GM18508 (cell line): Measurements from ENCODE around the gene PPL.

Source experiments
- ATAC-seq: cut with Tn5 transposase; IDR thresholded peaks from one replicate; pipeline ENCODE4 v1.9.1; 2021; ENCODE audit warnings: moderate number of reproducible peaks; ENCODE audit not compliant: insufficient read depth, unreplicated experiment

The PPL gene

DNA sequence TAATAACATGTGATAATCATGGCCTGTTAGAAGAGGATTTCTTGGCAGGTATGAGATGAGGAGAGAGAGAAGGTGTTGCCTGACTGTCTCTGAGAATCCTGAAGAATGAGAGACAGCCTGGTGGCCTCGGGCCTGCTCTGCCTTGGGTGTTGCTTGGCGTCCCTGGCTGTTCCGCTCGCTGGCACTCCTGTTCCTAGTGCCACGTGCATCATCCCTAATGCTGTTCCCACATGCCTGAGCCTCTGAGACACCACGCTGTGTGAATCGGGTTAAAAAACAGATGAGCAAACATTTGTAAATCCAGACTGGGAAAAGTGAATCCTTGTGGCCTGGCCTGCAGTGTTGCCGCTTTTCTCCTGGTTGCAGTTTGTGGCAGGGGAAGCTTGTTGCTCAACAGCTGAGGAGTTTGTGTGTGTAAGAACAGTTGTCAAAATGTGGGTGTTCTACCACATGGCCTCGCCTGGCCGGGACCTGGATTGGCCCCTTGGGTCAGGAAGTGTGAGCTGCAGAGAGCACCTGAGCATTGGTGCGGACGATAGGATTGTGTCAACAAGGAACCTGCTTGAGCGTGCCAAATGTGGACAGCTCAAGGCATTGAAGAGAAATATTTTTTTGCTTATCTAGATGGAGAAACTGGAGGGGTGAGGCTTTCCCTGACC lies 67.7 kb downstream of the PPL start:
- ATAC-seq = no peak

DNA sequence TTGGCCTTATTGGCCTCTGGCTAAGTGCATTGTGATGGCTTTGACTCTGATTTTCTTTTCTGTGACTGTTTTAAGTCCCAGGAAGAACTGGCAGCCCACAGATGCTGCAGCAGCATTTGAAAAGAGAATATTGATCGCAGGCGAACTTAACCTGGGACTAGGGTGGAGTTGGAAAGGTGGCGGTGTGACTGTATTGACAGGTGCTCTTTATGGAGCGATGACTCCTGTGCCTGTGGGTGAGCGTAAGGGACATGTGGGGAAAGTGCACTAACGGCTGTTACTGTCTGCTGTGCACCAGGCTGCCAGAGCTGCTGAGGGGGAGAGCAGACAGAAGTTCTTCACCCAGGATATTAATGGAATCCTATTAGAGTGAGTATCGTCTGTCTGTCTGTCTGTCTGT lies 68.4 kb downstream of the PPL start:
- no peak for ATAC-seq

DNA sequence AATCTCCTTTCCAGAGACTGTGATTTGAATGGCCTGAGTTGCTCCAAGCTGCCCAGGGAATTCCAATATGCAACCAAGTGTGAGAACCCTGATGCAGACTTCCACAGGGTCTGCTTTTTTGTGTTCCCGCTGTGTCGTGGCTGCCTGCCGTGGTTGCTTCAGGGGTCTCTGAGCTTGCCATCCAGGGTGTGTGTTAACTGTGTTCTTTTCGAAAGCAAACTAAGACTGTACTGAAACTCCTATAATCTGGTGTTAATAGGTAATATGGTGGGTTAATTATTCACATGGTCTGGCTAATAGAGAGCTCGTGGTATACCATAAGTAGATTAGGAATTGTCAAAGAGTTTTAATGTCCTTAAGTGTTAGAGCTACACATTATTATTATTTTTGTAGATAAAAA lies 68.9 kb downstream of the PPL start:
- peak; percentile 82 for ATAC-seq

DNA sequence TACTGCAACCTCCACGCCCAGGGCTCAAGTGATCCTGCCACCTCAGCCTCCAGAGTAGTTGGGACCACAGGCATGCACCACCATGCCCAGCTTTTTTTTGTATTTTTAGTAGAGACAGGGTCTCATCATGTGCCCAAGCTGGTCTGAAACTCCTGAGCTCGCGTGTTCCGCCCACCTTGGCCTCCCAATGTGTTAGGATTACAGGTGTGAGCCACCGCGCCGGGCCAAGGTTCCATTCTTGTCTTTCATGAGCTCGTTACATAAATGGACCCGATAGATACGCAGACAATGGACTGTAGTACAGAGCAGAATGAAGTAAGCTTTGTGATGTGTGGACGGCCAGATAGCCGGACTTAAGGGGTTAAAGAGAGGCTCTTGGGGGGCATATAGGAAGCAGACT lies 70.4 kb downstream of the PPL start:
- no peak for ATAC-seq

DNA sequence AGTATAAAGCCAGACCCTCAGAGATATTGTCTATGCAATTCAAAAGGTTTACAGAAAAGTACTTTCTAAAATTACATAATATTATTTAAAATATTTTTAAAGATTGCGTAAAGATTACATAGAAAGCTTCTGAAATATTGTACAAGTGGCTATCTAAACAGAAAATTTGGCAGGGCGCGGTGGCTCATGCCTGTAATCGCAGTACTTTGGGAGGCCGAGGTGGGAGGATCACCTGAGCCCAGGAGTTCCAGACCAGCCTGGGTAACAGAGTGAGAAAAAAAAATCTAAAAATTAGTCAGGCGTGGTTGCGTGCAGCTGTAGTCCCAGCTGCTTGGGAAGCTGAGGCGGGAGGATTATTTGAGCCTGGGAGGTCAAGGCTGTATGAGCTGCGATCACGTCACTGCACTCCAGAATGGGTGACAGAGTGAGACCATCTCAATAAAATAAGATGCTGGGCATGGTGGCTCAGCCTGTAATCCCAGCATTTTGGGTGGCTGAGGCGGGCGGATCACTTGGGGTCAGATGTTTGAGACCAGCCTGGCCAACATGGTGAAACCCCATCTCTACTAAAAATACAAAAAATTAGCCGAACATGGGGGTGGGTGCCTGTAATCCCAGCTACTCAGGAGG lies 71.6 kb downstream of the PPL start:
- ATAC-seq = no peak

DNA sequence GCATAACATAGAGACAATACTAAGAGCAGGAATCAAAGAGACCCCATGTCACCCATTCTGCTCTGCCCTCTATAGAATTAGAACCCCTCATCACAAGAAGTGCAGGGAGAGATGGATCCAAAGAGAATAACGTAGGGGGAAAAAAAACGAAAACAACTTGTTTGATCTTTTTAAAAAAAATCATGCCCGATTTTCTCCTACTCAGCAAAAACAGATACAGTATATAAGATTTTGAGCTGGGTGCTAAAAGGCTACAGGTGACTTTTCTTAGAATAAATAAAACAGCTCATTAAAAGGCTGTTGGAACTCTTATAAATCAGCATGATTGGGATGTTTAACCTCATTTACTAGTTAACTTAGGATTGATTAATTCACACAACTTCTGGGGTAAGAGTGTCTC lies 72.2 kb downstream of the PPL start:
- ATAC-seq = no peak

DNA sequence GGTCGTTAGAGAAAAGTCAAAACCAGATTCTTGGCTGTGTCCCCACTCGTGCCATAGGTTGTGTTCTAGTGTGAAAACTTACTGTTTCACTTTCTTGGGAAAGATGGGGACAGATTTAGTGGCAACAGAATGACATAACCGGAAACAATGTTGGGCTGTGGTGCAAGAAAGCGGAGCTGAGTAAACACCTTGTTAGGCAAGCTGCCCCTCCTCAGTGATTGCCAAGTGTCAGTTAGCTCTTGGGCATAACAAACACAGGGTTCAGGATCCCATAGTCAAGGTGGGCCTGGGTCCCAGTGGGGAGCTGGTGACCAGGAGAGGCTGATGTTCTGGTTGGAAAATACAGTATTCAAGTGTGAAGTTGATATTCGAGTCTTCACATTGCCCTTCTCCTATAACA lies 74.3 kb downstream of the PPL start:
- ATAC-seq = no peak

DNA sequence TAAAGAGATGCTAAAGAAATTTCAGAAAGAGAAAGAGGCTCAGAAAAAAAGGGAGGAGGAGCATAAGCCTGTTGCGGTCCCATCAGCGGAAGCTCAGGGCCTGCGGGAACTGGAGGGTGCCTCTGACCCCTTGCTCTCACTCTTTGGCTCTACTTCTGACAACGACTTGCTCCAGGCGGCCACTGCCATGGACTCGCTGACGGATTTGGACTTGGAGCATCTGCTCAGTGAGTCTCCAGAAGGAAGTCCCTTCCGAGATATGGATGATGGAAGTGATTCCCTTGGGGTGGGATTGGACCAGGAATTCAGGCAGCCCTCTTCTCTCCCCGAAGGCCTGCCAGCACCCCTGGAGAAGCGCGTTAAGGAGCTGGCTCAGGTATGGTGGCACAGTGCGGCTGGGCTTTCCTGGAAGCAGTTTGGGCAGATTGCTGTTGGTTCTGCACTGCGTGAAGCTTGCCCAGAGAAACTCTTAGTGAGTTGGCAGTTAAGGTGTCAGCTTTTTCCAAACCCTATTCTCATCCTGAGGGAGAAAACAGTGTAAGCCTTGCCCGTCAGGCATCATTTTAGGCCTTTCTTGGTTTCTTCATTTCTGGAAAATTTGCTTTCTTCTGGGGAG lies 76.1 kb downstream of the PPL start:
- no peak for ATAC-seq

DNA sequence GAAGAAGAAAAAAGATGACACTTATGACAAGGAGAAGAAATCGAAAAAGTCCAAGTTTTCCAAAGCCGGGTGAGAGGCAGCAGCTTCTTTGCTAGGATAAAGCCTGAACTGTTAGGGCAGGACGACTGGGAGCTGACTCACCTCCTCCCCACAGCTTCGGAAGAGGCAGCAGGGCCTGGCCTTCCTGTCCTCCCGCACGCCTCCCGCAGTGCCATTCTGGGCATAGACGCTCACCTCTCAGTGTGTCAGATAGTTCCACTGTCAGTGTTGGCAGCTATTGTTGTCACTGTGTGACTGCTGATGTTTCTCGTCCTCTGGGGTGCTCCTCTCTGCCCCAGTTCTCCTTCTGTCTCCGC lies 77.1 kb downstream of the PPL start:
- no peak for ATAC-seq

DNA sequence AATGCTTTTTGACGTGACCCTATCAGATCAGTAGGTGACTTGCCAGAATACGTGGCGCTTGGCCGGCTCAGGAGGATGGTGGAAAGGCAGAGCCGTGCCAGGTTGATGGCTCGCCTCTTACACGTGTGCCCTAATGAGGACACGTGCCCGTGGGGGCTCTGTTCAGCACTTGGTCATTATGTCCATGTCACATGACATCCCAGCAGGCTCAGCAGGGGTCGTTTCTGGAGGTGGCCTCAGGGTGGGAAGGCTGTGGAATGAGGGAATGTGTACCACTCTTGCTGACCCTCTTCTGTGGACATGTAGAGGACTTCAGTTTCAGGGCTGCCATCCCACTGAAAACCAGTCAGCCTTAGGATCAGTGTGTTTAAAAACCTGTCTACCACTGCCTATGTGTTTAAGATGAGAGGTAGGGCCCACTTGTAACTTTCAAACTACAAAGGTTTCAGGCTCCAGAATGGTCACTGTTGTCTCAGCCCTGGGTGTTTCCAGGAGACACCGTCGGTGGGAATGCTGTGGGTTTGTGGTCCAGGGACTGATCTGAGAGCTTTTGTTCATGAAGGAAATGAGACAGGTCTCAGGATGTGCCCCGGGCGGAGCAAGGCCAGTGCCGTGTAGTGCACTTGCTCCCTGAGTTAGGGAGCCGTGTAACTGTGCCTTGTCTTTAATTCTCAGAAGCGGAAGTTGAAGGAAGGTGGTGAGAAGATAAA lies 77.6 kb downstream of the PPL start:
- ATAC-seq = no peak

DNA sequence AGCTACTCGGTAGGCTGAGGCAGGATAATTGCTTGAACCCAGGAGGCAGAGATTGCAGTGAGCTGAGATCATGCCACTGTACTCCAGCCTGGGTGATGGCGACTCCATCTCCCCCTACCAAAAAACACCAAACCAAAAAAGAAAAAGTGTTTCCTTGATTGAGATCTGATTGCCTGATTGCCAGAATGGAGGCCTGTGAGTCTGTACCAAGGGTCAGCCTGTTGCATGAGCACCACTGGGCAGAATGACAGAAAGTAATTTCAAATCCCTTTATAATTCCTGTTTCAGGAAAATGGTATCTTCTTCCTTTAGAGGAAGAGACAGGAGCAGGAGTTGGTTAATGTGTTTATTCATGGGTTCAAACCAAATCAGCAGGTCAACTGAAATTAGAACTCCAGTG lies 81.1 kb downstream of the PPL start:
- no peak for ATAC-seq

DNA sequence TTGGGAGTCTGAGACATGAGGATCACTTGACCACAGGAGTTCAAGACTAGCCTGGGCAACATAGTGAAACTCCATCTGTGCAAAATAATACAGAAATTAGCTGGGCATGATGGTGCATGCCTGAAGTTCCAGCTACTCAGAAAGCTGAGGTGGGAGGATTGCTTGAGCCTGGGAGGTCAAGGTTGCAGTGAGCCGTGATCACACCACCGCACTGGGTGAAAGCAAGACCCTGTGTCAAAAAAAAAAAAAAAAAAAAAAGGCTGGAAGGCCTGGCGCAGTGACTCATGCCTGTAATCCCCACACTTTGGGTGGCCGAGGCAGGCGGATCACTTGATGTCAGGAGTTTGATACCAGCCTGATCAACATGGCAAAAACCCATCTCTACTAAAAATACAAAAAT lies 81.6 kb downstream of the PPL start:
- no peak for ATAC-seq

DNA sequence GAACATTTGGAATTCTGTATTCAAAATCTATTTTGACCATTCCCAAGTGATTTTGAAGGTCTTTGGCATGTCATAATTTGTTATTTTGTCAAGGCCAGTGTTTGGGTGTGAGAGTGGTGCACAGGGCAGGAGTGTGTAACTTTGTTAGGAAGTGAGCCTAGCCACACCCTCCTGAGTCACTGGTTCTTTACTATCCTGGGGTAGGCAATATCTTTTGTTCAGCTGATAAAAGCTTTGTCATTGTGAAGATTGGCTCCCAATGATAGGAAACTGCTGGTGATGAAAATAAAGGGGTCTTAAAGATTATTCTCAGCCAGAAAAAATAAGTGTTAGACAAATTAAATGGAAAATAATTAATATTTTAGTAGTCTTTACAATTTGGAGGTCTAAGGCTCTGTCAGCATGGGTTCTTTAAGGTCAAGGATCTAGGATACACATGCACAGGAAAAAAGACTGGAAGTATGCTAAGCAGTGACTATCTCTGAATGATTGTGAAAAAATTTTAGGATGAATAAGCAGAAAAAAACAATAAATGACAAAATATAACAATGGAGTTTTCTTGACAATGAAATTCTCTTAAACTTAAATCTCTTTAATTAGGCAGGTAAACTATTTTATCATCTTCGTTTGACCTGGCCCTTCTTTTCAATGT lies 84.6 kb downstream of the PPL start:
- no peak for ATAC-seq

DNA sequence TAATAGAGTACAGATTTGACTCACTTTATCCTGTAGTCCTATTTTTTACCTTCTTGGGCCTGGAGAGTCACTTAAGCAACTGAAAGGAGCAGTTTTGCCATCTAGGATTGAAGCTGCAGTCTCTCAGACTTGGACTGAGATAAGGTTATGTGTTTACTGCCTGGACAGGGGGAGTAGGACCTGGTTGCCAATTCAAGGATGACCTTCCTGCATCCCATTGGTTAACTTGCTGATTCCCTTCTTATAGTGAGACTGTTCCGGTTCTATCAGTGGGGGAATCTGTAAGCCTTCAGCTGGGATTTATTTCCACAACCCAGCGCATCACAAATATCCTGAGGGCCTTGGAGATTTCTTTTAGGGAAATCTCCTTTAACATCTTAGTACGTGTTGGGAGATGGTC lies 86.7 kb downstream of the PPL start:
- ATAC-seq = no peak

DNA sequence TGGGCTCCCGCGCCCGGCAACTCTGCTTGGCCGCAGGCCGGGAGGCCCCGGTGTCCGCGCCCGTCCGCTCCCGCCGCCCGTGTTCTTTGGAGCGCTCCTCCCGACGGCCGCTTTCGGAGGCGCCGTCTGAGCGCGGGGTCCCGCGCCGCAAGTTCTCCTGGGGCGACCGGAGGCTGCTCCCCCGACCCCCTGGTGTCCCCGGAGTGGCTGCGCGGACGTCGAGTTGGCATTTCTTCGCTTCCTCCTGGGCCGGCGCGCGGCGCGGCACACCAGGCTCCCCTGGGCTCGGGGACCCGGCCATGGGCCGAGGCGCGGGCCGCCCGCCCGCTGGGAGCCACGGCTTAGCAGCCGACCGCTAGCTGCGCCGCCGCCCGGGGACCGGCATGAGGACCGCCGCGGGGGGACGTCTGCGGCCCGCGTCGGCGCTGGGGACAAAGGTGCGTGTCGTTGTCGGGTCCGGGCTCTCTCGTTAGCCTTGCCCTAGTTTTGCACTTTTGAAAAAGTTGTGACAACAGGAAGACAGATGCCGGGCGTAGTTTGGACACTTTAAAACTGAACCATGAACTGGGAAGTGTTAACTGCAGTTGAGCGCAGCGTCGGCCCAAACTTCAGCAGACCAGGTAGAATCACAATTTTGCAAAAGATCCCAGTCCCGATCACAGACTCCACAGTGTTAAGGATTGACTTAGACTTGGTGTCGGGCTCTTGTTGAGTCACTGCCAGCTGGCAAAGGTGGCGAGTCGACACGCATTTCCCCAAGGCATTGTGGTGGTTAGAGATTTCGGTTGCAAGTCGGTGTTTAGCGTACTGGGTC lies 89.0 kb downstream of the PPL start:
- no peak for ATAC-seq

DNA sequence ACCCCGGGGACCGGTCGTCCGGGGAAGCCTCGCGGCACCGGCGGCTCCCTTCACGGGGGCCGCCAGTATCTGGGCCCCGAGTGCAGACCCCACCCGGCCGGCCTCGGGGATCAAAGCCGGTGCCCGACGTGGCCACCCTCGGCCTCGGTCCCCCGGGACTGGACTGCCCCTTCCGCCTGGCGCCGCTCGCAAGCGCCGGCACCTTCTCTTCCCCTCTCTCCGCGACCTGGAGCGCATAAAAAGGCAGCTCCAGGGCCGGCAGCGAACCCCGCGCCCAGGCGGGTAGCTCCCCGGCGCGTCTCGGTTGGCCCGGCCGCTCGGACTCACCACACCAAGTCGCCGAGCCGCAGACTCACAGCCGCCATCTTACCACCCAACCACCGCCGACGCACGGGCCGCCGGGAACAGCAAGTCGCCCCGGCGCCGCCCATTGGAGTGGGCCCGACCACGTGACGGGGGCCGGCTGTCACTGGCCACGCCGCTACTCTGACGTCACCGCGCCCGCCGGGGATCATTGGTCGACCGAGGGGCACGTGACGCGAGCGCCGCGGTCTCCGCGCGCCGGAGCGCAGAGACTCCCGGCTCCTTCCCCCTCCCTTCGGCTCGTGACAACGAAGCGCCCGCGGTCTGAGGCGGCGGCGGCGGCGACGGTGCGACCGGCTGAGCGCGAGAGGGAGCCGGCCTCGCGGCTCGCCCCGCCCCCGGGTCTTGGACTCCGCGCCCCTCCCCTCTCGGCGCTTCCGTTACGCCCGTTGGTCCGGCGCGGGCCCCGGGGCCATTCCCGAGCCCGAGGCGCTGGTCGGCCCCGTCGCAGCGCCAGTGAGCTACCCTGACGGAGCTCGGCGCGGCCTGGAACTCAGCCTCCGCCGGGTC lies 89.8 kb downstream of the PPL start, which contains the start of the genes GLYR1 and UBN1:
Gene GLYR1 (minus strand): TSS at position 388 of the 873 bp plus-strand sequence. CDS start 23 bp downstream, at position 365.
Gene UBN1 (plus strand): TSS at position 581 of the 873 bp plus-strand sequence. CDS start 5,437 bp downstream, outside the sequence.
- peak; percentile 65 for ATAC-seq

DNA sequence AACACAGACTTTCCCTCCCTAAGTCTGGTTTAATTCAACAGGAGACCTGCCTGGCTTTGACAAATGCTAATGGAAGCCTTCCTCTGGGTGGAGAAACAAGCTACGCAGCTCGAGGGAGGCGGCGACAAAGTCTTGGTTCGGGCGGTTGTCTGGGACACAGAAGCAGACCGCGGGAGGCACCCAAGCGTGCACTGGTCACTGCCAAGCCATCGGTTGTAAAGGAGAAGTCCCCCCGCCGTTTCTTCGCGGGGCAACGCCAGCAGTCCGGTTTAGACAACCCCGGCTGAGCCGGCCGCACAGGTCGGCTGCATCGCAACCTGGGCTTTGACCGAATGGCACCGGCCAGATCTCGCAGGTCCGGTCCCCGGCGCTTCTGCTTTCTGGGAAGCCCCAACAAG lies 90.4 kb downstream of the PPL start:
- no peak for ATAC-seq

DNA sequence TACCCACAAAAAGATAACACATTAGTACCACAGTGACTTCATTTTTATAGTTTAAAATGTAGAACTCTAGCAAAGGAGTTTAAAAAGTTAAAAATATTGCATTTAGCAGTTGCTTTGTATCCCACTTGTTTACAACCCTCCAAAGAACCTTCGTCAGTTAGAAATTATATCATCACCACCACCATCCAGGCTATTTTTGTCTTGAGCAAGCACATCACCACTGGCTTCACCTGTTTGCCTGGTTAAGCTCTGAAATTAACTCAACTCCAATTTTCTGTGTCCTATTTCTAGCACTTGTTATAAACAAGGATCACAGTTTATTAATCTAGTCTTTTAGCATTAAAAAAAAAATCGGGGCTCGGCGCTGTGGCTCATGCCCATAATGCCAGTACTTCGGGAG lies 96.0 kb downstream of the PPL start:
- ATAC-seq = no peak

DNA sequence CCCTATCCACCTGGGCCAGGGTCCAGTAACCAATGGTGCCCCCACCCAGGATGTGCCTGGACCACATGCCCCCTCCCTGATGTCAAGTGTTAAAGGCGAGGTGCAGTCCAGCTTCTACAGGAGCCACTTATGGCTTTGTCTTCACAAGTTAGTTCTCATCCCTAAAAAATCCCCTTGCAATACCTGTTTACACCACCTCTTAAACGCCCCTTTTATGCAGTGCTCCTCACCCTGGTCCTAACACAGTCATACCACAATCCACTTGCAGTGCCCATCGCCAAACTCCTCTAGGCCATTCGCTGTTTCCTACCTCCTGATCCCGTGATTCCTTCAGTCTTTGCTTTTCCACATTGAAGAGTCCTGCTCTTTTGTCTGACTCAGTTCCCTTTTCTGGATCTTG lies 97.0 kb downstream of the PPL start:
- no peak for ATAC-seq
